AG08396 (cell line): Measurements from ENCODE around the gene JAG2.
A peak's percentile ranks its signal among the peaks of the same experiment; 100 is the strongest.

Source experiments
- DNase-seq: peaks from one replicate; pipeline ENCODE4 v3.0.0; 2012; ENCODE audit warnings: low spot score, mixed read lengths

The JAG2 gene

DNA sequence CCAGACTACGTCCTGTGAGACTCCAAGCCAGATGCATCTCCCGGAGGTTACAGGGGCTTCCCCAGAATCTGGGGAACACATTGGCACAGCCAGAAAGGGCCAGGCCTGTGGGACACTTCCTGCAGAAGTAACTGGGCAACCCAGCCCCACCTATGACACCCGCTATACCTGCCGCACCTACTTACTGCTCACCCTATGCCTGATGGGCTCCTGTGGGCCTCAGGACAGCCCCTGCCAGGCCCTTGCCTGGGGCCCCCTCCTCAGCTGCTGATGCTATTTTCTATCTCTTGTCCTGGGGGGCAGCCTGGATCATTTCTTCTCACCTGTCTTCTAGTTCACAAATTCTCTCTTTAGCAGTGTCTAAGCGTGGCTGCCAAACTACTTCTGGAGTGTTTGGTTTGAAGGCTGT is 28.7 kb downstream of the JAG2 start:
- no peak for DNase-seq

DNA sequence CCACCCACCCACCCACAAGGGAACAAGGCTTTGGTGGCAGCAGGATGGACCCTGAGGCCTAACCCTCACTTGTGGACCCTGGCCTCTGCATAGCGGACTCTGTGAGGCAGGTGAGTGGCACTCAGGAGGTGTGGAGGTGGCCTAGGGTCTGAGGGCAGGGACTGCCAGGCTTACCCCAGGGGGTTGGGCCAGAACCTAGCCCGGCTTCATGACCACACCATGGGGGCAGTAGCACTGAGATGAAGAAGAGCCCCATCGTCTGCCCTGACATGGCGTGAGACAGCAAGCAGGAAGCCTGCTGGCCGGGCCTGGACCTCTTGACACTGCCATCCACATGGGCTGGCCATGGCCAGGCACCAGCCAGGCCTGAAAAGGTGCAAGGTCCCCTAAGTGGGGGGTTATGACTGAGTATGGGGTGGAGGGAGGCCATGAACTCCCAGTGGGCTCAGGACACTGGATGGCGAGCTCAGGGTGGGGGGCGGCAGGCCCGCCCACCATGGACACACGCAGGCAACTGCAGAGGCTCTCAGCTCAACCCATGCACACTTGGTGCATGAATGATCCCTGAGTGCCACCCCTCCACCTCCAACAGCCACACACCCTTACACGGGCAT is 29.3 kb downstream of the JAG2 start:
- DNase-seq = no peak

GRCh38 chr14:105138551-105139111 is 29.9 kb downstream of the JAG2 start:
- no peak for DNase-seq

DNA sequence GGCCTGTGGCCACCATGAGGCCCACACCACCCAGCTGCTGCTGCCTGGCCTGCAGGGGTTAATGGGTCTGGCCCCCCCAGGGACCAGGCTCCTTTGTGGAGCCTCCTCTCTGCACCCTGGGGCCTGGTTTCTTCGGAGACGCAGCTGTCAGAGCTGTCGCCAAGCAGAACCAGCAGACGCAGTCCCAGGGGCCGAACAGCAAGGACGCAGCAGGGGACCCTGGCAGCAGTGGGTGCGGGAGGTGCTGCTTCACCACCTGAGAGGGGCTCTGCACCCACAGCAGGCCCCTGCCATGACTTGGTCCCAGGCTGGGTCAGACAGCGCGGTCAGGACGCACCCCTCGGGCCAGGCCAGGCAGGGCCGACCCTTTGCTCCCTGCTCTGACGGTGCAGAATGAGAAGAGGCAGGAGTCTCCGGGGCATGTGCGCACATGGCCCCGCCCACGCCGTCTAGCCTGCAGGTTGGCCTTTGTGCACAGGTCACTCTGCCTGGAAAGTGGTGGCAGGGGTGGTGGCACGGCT is 30.5 kb downstream of the JAG2 start:
- DNase-seq = no peak

- DNase-seq = no peak
These were observed 31.0 kb downstream of the JAG2 start for GRCh38 chr14:105137481-105138020.

- DNase-seq = no peak
These were observed 31.9 kb downstream of the JAG2 start for GRCh38 chr14:105136401-105137322.

DNA sequence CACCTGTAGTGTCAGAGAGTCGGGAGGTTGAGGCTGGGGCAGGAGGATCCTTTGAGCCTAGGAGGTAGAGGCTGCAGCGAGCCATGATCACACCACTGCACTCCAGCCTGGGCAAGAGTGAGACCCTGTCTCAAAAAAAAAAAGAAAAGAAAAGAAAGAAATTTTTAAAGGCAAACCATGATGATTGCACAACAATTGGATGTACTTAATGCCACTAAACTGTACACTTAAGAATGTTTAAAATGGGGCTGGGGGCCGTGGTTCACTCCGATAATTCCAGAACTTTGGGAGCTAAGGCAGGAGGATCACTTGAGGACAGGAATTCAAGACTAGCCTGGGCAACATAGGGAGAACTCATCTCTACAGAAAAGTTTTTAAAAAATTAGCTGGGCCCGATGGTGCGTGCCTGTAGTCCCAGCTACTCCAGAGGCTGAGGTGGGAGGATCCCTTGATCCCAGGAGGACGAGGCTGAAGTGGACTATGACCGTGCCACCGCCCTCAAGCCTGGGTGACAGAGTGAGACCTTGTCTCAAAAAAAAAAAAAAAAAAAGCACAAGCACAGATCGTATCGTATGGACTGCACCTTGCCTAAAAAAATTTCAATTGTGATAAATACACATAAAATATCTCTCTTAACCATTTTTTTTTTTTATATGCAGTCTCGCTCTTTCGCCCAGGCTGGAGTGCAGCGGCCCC is 32.7 kb downstream of the JAG2 start:
- no peak for DNase-seq

DNA sequence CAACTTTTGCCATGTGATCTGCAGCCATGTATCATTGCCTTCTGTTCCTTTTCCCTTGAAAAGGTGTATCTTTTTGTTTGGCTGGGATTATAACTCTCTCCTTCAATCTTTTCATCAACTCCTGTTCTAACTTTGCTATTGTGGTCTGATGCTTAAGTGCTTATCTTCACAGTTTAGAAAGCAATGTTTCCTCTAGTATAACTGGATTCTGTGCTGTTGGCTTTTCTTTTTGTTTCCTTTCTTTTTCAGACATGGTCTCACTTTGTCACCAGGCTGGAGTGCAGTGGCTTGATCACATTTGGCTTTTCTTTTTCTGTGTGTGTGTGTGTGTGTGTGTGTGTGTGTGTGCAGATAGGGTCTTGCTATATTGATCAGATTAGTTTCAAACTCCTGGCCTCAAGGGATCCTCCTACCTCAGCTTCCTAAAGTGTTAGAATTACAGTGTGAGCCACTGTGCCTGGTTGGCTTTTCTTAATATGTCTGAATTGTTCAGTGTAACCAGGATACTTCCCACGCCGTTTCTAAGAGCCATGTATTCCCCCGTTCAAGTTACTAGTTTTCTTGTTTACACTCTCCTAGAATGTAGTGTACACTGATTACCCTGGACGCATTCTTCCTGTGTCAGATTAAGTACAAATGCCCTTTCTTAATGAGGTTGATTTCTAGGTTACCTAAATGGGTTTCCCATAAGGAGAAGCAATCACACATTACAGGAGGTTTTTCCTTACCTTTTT is 35.5 kb downstream of the JAG2 start:
- DNase-seq = no peak

GRCh38 chr14:105131241-105131640 is 37.3 kb downstream of the JAG2 start:
- DNase-seq = no peak

GRCh38 chr14:105128059-105128458 is 40.5 kb downstream of the JAG2 start:
- no peak for DNase-seq

DNA sequence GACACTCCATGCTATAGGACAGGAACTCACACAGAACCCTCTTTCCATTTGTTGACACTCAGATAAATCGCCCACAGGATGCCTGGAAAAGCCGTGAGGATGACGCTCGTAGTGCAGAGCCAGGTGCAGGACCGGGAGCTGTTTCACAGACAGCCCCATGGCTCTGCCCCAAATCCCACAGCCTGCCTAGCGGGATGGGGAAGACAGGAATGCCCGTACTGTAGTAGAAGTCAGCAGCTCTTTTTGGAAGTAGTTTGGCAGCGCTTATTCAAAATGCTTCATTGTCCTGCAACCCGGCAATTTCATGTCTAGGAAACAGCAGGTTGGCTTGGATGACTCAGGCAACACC is 41.6 kb downstream of the JAG2 start:
- no peak for DNase-seq

DNA sequence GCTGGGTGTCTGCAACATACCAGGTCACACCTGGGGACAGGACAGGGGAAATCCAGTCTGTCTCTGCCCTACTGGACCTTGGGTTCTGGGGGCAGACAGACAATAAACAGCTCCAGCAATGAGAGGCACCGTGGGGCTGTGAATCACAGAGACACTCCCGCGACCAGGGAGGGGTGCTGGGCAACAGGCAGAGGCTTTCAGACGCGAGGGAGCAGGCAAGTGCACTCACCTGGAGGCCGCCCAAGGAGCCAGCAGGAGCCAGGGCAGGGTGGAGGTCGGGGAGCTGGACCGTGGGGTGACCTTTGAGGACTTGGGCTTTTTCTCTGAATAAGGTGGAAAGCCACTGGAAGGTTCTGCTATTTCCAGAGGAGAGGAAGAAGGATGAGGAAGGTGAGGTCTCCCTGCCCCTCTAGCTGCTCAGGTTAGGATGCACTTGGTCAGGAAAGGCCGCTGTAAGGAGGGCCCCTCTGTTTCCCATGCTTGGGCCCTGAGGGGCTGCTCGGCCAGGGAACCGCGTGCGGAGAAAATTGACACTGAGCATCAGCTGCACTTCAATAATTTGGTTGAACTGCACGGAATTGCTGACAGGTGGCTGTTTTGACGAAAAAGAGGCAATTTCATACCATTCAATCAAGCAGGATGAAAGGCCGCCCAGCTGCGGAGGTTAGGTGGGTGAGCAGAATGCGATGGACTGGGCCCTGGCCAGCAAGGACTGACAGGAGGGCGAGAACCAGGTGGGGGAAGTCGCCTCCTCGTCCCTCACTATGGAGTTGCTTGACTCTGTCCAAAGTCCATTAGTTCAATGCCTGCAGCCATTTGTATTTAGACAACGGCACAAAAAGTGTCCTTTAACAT is 42.2 kb downstream of the JAG2 start:
- no peak for DNase-seq

GRCh38 chr14:105124823-105125222 is 43.8 kb downstream of the JAG2 start:
- DNase-seq = no peak

DNA sequence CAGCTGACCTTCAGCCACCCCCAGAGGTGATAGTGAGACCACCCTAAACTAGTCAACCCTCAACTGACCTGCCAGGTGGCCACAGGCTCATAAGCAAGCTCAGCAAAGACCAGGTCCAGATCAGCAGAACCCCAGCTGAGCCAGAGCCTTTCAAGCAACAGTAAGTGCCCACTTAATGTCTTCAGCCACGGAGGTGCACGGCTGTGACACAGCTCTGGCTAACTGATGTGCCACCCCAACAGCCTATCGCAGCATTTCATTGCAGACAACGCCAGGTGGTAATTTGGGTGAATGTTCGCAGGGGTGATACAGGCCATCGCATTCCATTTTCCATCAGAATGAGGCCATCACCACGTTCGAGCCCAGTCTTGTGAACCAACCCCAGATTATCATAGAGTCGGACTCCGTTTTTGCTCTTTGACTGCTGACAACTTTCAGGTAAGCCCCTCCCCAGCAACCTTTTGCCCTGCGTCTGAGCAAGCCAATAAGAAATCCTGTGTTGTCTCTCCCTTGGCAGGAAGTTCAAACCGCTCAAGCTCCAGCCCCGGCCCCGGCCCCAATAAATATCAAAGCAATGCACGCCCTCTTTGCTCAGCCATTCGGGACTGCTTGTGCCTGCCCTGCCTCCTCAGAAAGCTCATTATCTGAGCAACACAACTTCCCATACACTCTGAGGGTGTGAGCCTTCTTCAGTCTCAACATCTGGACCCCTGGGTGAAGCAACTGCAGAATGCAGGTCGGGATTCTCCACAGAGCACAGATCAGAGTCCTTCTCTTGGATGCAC is 44.4 kb downstream of the JAG2 start:
- peak; percentile 2 for DNase-seq

DNA sequence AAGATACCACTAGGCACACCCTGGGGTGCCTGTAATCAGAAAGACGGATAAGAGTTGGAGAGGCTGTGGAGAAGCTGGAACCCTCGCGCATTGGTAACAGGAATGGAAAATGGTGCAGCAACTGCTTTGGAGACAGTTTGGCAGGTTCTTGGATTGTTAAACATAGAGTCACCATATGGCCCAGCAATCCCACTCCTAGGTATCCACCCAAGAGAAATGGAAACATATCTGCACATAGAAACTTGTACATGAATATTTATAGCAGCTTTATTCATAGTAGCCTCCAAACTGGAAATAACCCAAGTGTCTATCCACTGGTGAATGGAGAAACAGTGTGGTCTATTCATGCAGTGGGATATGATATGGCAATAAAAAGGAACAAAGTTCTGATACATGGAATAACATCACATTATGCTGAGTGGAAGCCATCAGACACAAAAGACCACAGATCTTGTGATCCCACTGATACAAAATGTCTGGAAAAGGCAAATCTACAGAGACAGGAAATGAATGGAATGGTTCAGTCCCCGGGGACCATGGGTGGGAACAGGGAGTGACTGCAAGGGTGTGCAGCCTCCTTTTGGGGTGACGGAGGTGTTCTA is 45.4 kb downstream of the JAG2 start:
- no peak for DNase-seq

DNA sequence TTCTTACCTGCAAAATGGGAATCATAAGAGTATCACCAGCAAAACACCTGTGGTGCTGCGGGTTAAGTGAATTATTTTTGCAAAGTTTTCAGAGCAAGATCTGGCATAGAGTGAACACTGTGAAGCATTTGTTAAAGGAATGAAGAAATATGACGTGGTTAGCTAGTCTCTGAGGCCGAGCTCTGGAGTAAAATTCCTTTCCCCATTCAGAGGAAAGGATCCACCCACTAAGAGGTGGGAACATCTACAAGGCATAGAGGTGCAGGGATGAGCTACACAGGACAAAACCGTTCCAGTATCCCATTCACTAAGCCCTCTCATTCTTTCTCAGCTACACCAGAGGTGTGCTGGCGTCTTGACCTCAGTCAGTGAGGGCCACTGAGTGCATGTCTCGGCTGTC is 48.5 kb downstream of the JAG2 start:
- DNase-seq = peak; percentile 16

DNA sequence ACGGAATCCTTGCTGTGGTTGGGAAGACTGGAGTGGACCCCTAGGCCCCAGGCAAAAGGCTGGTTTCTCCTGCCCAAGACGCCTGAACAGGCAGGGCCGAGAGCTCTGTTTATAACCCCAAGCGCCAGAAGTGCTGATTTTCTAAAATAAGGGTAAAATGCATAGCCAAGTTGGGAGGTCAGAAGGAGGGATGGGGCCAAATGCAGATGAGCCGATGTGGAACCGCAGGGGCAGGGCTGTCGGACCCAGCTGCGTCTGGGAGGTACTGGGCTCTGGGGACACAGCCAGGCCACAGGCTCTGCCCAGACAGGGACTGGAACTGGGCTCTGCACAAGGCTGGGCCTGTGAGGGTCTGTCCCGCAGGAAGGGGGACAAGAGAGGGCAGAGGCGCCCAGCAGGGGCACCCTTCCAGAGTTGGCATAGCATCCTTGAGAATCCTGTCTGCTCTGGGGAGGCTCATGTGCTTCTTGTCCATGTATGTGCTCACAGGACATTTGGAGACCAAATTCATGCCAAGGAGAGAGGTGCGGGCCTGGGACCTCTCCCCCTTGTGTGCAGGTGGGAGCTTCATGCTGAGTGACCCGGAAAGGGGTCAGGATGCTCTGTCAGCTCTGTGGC is 49.1 kb downstream of the JAG2 start:
- peak; percentile 3 for DNase-seq

GRCh38 chr14:105118646-105119407 is 49.7 kb downstream of the JAG2 start:
- peak; percentile 14 for DNase-seq
